Cortex of kidney (tissue), 1 donor: ENCODE data around the gene KLB.

ENCODE experiments used
- DNase-seq: peaks from one replicate; lab custom pipeline; 2025; lab: John Stamatoyannopoulos, UW

The KLB gene

GRCh38 chr4:39464886-39465501 lies 58.3 kb downstream of the KLB start:
- DNase-seq: no peak

- no peak for DNase-seq
Observed at GRCh38 chr4:39466747-39467146, 60.0 kb downstream of the KLB start.

GRCh38 chr4:39467464-39467863 lies 60.7 kb downstream of the KLB start:
- DNase-seq: no peak

GRCh38 chr4:39469429-39470077 lies 62.8 kb downstream of the KLB start:
- DNase-seq: no peak

- DNase-seq: no peak
Observed at GRCh38 chr4:39470402-39470801, 63.7 kb downstream of the KLB start.

GRCh38 chr4:39472396-39472795 lies 65.7 kb downstream of the KLB start:
- no peak for DNase-seq

- no peak for DNase-seq
Observed at GRCh38 chr4:39476187-39476895, 69.6 kb downstream of the KLB start.

GRCh38 chr4:39480251-39480650 lies 73.5 kb downstream of the KLB start:
- no peak for DNase-seq

- no peak for DNase-seq
Observed at GRCh38 chr4:39480902-39481695, 74.4 kb downstream of the KLB start.

- DNase-seq: no peak
Observed at GRCh38 chr4:39484582-39485272, 78.0 kb downstream of the KLB start.

- DNase-seq: no peak
Observed at GRCh38 chr4:39486221-39486804, 79.6 kb downstream of the KLB start.

- no peak for DNase-seq
Observed at GRCh38 chr4:39490322-39490721, 83.6 kb downstream of the KLB start.

GRCh38 chr4:39494354-39494753 lies 87.6 kb downstream of the KLB start:
- no peak for DNase-seq

GRCh38 chr4:39495446-39496213 lies 88.9 kb downstream of the KLB start:
- DNase-seq: no peak

- DNase-seq: no peak
Observed at GRCh38 chr4:39497909-39498726, 91.4 kb downstream of the KLB start.

- no peak for DNase-seq
Observed at GRCh38 chr4:39498727-39499020, 91.9 kb downstream of the KLB start.
